Measurements from ENCODE around the gene DSCAML1.

The DSCAML1 gene

GRCh38 chr11:117759305-117759704 is 37.7 kb downstream of the DSCAML1 start:
- TF ChIP-seq TAF1 (IDR thresholded peaks at IDR 0.05; ENCODE audit: borderline replicate concordance, insufficient read depth, low read length) (no peak), POLR2AphosphoS5 (IDR thresholded peaks at IDR 0.05; ENCODE audit: low read depth, low read length) (no peak)

- TF ChIP-seq TAF1 (IDR thresholded peaks at IDR 0.05; ENCODE audit: borderline replicate concordance, insufficient read depth, low read length) (no peak), POLR2AphosphoS5 (IDR thresholded peaks at IDR 0.05; ENCODE audit: low read depth, low read length) (no peak), SIN3A (IDR thresholded peaks at IDR 0.05; ENCODE audit: borderline replicate concordance, insufficient read depth, low read length) (no peak), FOXP2 (optimal IDR thresholded peaks at IDR 0.05; ENCODE audit: borderline replicate concordance, extremely low read depth, extremely low read length, insufficient read depth) (no peak), REST (IDR thresholded peaks at IDR 0.05; ENCODE audit: insufficient read depth in 1 of 2, low read depth in 2 of 2, low read length in 2 of 2) (no peak)
These were observed 43.0 kb downstream of the DSCAML1 start for GRCh38 chr11:117754030-117754429.

- no peak for TF ChIP-seq REST (IDR thresholded peaks at IDR 0.05; ENCODE audit: insufficient read depth in 1 of 2, low read depth in 2 of 2, low read length in 2 of 2)
- TF ChIP-seq SIN3A (IDR thresholded peaks at IDR 0.05; ENCODE audit: borderline replicate concordance, insufficient read depth, low read length), result no peak
- TF ChIP-seq TAF1 (IDR thresholded peaks at IDR 0.05; ENCODE audit: borderline replicate concordance, insufficient read depth, low read length), result no peak
These were observed 44.2 kb downstream of the DSCAML1 start for GRCh38 chr11:117752721-117753237.

- no peak for TF ChIP-seq TAF1 (IDR thresholded peaks at IDR 0.05; ENCODE audit: borderline replicate concordance, insufficient read depth, low read length)
- no peak for TF ChIP-seq SIN3A (IDR thresholded peaks at IDR 0.05; ENCODE audit: borderline replicate concordance, insufficient read depth, low read length)
- TF ChIP-seq REST (IDR thresholded peaks at IDR 0.05; ENCODE audit: insufficient read depth in 1 of 2, low read depth in 2 of 2, low read length in 2 of 2), result no peak
- no peak for TF ChIP-seq FOXP2 (optimal IDR thresholded peaks at IDR 0.05; ENCODE audit: borderline replicate concordance, extremely low read depth, extremely low read length, insufficient read depth)
- no peak for TF ChIP-seq POLR2AphosphoS5 (IDR thresholded peaks at IDR 0.05; ENCODE audit: low read depth, low read length)
These were observed 44.9 kb downstream of the DSCAML1 start for GRCh38 chr11:117752071-117752470.

- TF ChIP-seq TAF1 (IDR thresholded peaks at IDR 0.05; ENCODE audit: borderline replicate concordance, insufficient read depth, low read length) (no peak), SIN3A (IDR thresholded peaks at IDR 0.05; ENCODE audit: borderline replicate concordance, insufficient read depth, low read length) (no peak), REST (IDR thresholded peaks at IDR 0.05; ENCODE audit: insufficient read depth in 1 of 2, low read depth in 2 of 2, low read length in 2 of 2) (no peak), POLR2AphosphoS5 (IDR thresholded peaks at IDR 0.05; ENCODE audit: low read depth, low read length) (no peak), FOXP2 (optimal IDR thresholded peaks at IDR 0.05; ENCODE audit: borderline replicate concordance, extremely low read depth, extremely low read length, insufficient read depth) (no peak)
These were observed 45.9 kb downstream of the DSCAML1 start for GRCh38 chr11:117750916-117751662.
